Stimulated activated naive CD4-positive, alpha-beta T cell (primary cell): ENCODE results near the gene FLYWCH2.

Source experiments
- DNase-seq, 6 experiments: peaks; one replicate each; lab custom pipeline; 2025; lab: John Stamatoyannopoulos, UW

The FLYWCH2 gene

DNA sequence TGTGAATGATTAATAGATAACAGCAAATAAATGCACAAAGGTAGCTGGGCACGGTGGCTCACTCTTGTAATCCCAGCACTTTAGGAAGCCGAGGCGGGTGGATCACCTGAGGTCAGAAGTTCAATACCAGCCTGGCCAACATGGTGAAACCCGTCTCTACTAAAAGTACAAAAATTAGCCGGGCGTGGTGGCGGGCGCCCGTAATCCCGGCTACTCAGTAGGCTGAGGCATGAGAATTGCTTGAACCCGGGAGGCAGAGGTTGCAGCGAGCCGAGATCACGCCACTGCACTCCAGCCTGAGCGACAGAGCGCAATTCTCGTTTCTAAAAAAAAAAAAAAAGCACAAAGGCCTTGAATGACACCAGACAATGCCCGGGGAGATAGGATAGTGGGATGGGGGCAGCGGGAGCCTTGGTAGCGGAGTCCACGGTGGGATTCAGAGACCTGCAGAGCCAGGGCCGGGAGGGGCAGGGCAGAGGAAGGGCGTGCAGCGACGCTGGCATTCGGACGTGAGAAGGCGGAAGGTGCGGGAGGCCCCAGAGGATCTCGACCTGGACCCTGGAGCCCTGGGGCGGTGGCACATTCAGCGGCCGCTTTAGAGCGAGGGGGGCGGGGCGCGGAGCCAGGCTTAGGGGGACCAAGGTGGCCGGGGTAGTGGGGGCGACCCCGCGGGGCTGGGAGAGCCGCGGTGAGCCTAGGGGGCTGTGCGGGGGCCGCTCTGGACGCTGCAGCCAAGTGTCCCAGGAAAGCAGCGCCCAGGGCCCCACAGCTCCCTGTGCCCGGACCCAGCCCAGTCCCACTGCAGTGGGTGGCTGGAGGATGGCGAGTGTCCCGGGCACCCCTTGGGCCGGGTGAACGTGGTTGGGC, 999 bp upstream of the FLYWCH2 start:
- DNase-seq = peak in 5 of 6 experiments; percentile 10 to 67 (median 55)

DNA sequence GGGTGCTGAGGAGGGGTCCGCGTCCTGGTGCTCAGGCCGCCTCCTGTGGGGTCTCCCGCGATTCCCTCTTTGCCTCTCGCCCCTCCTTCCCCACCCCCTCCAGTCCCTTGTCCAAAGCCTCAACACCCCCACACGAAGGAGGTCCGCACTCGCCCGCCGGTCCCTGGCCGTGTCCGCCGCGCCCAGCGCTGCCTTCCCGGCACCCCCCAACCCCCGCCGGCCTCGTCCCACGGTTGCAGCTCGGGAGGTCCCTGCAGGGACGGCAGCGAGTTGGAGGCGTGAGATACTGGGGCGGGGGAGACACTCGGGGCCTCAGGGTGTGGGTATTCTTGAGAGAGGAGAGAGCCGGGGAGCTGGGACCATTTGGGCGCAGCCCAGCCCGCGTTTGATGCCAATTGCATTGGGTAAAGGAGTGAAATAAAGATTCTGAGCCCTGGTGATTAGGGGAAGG, 468 bp downstream of the FLYWCH2 start:
- peak in 2 of 6 experiments; percentile 27 to 34 for DNase-seq

DNA sequence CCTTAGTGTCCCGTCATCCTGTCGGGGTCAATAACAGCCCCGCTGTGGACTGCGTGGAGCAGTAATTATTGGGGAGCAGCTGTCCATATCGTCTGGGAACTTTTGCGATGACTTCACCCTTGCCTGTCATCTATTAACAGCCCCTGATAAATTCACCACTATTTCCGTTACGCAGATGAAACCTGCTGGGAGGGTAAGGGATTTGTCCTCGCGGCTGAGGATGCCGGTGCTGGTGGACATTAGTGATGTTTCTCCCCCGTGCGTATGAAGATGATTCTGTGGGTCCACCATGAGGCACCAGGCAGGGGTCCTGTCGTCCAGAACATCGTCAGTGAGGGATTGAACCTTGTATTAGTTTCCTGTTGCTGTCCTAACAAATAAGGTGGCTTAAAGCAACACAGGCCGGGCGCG, 1.0 kb downstream of the FLYWCH2 start:
- DNase-seq = no peak

DNA sequence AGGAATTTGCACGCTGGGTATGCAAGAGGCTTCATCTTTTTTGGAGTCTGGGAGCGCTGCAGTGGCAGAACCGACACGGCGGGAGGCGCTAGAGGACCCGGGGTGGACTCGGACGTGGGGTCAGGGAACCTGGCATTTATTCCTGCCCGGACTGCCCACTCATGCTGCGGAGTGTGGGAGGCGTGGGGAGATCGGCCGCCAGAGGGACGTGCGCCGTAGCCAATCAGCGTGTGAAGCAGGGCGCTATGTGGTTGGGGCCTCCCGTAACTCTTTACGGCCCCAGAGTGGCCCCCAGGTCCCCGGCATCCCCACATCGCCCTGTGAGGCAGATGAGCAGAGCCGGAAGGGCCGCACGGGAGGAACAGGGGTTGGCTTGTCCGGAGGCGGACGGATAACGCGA, 11.2 kb downstream of the FLYWCH2 start:
- DNase-seq = no peak

DNA sequence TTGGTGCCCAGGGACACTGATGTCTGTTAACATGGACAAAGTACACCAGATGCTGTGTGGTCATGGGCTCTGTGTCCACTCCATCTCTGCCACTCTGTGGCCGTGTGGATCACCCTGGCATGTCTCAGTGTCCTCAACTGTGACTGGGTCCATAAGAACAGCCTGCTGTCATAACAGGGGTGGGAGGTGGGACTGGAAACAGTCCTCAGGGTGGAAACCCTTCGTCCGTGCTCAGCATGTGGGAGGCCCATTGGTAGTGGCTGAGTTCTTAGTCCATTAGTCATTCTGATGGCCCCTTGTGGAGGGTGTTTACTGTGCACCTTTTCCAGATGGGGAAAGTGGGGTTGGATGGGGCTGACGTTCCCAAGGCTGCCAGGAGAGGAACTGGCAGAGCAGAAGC, 12.8 kb downstream of the FLYWCH2 start:
- DNase-seq = no peak

DNA sequence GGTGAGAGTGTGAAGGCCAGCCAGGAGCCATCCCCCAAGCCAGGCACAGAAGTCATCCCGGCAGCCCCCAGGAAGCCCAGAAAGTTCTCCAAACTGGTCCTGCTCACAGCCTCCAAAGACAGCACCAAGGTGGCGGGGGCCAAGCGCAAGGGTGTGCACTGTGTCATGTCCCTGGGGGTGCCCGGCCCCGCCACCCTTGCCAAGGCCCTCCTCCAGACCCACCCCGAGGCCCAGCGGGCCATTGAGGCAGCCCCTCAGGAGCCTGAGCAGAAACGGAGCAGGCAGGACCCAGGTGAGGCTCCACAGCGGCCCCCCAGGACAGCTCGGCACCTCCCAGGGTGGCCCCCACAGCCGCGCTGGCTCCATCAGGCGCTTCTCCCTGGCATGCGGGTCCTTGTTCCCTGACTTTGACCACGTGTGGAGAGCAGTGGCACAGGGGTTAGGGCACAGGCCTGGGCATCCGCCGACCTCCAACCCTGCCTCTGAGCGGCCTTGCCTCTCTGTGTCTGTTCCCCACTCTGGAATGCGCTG, 13.5 kb downstream of the FLYWCH2 start:
- no peak for DNase-seq

DNA sequence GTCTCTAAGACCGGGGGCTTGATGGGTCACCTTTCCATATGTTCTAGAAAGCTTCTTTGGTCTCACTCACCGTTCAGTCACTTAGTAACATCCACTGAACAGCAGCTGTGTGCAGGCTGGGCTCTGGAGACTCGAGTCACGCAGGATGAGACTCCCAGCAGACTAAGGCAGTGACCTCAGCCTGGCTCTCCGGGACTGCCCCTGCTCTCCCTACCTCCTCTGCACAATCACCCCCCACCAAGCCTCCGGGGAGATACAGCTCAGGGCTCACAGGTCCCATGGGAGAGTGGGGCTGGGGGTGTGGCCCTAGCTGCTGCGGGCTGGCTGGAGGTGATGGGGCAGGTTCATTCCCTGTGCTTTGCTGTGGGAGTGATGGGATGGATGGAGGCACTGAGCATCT, 14.1 kb downstream of the FLYWCH2 start:
- DNase-seq = no peak

DNA sequence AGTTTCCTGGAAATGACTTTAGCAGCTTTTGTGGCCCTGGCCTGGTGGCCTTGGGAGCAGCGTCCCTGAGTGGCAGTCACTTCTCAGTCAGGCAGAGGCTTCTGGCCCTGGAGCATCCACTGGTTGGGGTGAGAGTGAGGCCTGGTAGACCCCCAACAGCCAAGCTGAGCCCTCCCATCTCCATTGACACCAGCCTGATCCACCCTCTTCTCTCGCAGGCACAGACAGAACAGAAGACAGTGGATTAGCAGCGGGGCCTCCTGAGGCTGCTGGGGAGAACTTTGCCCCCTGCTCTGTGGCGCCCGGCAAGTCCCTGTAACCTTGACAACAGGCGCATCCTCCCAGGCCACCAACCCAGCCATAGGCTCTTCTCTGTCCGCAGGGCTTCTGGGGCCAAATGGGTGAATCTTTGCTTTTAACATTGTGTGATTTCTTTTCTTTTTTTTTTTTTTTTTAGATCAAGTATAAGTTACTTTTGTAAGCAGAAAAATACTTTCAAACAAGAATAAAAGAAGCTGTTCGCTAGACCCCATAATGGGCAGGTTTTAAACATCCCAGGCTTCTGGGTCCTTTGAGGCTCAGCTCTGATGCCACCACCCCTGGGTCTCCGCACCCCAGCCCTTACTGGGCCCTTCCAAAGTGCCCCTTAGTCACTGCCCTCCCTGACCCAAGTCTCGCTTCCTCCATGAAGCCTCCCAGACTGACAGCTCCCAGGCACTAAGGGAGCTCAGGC, 16.0 kb downstream of the FLYWCH2 start:
- no peak for DNase-seq

DNA sequence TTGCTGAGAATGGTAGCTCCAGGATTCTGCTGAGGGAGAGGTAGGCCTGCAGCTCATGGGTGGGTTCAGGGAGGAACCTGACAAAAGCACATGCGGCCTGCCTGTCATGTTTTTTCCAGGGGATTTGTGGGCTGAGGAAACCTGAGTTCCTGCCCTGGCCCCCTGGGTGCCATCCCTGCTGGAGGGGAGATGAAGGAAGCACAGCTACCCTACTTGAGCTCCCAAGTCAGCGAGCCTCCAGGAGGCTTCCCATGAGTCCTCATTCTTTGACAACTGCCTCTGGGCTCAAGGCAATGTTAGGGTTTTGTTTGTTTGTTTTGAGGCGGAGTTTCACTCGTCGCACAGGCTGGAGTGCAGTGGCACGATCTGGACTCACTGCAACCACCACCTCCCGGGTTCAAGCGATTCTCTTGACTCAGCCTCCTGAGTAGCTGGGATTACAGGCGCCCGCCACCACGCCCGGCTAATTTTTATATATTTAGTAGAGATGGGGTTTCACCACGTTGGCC, 16.6 kb downstream of the FLYWCH2 start:
- DNase-seq = no peak

DNA sequence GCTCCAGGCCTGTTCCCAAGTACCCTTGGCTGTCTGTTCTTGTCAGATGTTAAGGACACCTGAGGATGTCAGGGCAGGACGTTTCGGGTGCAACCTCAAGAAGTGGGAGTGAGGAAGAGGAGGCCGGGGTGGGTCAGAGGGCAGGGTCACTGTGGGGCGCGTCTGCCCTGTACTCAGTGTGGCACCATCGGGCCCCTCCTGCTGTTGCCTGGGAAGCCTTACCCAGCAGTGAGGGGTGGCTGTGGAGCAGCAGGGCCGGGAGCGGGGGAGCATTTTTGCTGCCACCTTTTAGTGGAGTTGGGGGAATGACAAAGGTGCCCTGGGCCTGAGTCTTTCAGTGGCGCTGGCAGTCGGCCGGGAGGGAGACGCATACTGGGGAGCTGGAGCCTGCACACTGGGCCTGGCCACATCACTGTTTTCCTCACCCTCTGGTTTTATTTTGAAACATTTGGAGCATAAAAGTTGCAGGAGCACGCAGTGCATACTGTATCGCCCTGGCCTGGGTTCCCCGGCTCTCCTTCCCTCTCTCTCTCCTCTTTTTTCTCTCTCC, 17.6 kb downstream of the FLYWCH2 start:
- no peak for DNase-seq

DNA sequence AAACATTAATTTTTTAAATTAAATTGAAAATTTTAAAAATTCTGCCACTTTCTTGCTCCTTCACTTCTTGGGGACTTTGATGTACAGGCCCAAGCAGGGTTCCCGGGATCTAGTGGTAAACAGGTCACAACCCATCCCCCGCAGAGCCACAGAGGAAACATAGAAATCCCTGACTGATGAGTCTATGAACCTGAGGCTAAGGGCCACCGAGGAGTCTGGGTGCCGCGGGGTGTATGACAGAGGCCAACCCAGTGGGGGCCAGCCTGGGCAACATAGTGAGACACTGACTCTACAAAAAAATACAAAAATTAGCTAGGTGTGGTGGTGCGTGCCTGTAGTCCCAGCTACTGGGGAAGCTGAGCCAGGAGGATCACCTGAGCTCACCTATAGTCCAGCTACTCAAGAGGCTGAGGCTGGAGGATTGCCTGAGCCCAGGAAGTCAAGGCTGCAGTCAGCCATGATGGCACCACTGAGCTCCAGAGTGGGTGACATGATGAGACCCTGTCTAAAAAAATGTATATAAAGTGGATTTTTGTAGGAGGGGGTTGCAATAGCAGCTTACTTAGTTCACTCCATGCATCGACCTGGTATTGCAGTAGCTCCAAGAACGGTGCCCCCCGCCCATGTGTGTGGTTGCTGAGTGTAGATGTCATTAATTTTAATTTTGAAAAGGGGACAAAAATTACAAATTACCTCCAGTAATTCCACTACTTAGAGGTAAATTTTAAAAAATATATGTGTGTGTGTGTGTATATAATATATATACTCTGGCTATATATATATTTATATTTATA, 19.5 kb downstream of the FLYWCH2 start:
- no peak for DNase-seq

DNA sequence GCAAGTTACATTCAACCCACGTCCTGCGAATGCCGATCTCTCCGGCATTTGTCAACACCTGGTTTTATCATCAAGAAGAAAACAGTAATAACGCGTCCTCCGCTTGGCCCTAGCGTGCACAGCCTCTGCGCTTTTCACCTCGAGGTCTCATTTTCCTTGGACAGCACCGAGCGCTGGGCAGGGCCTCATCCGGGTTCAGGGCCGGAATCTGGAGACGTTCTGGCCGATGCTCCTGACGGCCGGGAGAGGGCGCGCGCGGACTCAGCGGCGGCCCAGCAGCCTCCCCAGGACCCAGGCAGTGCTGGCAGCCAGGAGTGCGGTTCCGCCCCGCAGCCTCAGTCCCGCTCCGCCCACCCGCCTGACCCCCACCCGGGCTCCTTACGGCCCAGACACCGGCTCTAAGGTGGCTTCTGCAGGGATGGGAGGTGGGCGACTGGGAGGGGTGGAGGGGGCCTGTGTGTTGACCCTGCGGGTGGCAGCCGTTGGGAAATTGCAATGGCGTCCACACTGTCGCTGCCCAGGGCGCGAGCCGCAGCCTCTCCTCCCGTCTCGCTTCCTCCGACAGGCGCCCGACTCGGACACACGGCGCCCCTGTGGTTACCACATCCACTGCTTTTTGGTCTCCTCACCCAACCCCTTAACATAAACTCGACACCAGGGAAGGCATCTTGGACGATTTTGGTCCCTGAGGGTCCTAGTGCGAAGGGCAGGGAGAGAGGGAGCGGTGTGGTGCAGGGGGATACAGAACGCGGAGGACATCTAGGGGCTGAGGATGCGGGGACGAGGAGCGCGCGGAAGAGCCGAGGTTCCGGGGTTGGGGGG, 21.3 kb downstream of the FLYWCH2 start:
- DNase-seq = peak; percentile 53 to 78 (median 68)

DNA sequence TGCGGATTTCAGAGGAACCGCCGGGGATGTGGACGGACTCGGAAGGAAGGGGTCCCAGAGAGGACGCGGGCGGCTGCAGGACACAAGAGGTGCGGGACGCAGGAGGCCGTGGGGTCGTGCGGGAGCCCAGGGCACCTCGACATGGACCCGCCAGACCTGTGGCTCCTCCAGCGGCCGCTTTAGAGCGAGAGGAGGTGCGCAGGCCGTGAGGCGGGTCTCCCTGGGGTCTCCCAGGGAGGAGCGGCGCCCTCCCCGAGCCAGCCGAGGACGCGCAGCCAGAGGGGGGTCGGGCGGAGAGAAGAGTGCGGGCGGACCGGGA, 21.9 kb downstream of the FLYWCH2 start:
- DNase-seq = peak in 1 of 6 experiments; percentile 63

DNA sequence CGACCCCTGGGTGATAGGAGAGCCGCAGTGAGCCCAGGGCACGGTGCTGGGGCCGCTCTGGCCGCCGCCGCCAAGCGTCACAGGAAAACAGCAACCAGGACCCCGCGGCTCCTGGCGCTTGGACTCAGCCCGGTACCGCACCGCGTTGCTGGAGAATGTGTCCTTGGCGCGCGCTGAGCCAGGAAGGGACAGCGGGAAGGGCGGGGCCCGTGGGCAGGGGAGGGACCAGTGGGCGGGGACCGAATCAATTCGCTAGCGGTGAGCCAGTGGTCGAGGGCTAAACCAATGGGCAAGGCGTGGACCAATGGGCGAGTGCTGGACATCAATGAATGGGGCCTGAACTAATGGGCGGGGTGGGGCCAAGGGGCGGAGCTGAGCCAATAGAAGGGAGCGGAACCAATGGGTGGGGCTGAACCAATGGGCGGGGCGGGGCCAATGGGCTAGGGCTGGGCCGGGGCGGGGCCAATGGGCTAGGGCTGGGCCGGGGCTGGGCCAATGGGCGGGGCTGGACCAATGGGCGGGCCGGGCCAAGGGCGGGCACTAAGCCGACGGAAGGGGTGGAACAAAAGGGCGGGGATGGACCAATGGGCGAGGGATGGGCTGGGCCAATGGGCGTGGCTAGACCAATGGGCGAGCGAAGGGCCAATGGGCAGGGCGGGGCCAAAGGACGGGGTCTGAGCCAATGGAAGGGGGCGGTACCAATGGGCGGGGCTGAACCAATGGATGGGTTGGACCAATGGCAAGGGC, 22.4 kb downstream of the FLYWCH2 start:
- DNase-seq = peak; percentile 61 to 94 (median 84)

DNA sequence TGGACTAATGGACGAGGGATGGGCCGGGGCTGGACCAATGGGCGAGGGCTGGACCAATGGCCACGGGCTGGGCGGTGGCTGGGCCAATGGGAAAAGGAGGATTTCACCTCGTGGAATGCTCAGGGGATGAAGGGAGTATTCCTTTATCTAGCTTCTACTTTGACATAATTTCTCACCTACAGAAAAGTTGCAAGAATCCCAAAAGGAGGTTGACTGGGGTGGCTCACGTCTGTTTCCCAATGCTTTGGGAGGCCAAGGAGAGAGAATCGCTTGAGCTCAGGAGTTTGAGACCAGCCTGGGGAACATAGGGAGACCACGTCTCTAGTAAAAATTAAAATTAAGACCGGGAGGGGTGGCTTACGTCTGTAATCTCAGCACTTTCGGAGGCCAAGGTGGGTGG, 23.0 kb downstream of the FLYWCH2 start:
- DNase-seq = no peak

DNA sequence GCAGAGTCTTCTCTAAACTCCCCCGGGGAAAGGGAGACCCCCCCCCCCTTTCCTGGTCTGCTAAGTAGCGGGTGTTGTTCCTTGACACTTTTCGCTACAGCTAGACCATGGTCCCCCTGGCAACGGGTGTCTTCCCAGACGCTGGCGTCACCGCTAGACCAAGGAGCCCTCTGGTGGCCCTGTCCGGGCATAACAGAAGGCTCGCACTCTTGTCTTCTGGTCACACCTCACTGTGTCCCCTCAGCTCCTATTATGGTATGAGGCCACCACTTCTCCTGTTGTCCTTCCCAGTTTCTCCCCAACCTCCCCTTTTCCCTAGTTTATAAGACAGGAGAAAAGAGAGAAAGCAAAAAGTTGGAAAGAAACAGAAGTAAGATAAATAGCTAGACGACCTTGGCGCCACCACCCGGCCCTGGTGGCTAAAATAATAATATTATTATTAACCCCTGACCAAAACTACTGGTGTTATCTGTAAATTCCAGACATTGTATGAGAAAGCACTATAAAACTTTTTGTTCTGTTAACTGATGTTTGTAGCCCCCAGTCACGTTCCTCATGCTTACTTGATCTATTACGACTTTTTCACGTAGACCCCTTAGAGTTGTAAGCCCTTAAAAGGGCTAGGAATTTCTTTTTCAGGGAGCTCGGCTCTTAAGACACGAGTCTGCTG, 24.2 kb downstream of the FLYWCH2 start:
- peak in 3 of 6 experiments; percentile 12 to 53 (median 19) for DNase-seq

DNA sequence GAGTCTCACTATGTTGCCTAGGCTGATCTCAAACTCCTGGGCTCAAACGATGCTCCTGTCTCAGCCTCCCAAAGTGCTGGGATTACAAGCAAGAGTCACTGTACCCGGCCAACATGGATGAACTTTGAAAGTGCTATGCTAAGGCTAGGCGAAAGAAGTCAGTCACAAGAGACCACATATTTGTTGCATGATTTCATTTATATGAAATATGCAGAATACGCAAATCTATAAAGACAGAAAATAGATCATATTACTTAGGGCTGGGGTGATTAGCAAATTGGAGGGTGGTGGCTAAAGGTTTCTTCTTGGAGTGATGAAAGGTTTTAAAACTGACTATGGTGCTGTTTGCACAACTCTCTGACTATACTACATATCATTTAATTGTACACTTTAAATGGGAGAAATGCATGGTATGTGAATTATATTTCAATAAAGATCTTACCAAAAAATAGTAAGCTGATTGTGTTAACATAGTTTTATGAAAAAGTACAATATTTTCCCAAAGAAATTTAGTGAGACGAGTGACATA, 27.5 kb downstream of the FLYWCH2 start:
- no peak for DNase-seq

DNA sequence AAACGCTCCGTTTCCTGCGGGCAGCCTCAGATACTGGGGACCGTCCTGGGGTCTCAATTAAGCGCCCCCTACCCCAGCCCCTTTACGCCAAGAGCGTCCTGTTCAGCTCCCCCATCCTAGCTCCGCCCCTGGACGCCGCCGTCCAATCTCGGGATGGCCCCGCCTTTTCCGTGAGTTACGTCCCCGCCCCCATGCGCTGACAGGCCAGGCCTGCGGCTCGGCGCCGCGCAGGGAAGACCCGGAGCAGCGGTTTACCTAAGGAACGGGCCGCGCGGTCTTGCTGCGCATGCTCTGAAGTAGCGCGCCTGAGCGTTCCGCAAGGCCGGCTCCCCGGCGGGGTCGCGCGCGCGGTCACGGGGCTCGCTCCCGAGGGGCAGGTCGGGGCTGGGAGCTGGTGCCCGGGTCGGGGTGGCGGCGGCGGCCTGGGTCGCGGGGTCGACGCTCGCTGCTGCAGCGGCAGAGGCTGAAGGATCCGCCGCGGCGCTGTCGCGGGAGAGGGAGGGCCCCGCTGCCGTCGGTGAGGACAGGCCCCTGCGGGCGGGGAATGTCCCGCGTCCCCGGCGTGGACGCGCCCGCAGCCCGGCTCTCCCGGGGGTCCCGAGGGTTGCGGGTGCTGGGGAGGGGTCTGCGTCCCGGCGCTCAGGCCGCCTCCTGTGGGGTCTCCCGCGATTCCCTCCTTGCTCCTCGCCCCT, 28.8 kb downstream of the FLYWCH2 start, which contains the start of gene FLYWCH1:
Gene FLYWCH1, plus strand, starts transcription at position 294 of the 692 bp plus-strand sequence. CDS start 17,755 bp downstream, outside the sequence.
- DNase-seq = peak; percentile 94 to 97 (median 96)
